ENCODE data around the gene IGLON5.

Gene IGLON5

DNA sequence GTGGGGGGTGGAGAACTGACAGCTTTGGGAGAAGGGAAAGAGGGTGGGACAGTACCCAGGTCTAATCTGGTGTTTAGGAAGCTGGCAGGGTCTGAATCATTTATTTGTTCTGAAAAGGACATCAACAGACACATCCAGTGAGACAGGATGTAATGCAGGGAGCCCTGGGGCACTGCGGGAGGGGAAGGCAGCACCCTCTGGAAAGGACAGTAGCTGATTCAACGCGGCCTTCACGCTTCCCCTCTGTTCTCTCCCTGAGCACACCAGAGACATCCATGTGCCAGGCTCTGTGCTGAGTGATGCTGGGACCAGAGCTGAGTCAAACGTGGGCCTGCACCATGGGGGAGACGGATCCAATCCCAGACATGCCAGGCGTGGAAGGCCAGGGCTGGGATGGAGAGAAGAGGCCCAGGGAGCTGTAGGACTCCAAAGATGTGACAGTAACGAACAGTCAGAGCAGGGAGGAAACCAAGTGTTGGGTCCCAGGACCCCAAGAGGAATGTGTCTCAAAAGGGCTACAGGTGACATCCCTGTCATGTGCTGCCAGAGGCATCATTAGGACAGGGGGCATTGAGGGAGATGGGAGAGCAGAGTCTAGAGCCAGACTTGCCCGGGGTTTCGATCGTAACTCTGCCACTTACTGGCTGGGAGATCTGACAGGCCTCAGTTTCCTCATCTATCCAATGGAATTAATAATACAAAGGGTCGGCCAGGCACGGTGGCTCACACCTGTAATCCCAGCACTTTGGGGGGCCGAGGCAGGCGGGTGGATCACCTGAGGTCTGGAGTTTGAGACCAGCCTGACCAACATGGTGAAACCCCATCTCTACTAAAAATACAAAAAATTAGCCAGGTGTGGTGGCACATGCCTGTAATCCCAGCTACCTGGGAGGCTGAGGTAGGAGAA, 53.0 kb downstream of the IGLON5 start:
- H3K27ac ChIP-seq (ENCODE audit: low read depth, low read length) = no peak overlapping the region
- H3K9ac ChIP-seq (ENCODE audit: low read length) = no peak overlapping the region
- no peak overlapping the region for H3K4me3 ChIP-seq (ENCODE audit: low read length)
- H3K27me3 ChIP-seq (ENCODE audit: control insufficient read depth, insufficient read depth, low read length) = no peaks in the 10 kb centered on the region
- peaks cover 13% of the 10 kb centered on the region for H3K4me1 ChIP-seq (ENCODE audit: control insufficient read depth, insufficient read depth, low read length)
- H3K36me3 ChIP-seq (ENCODE audit: control insufficient read depth, insufficient read depth, low read length) = no peaks in the 10 kb centered on the region

- Histone ChIP-seq H3K4me1 (ENCODE audit: control insufficient read depth, insufficient read depth, low read length) (peaks cover 13% of the 10 kb centered on the region), H3K27me3 (ENCODE audit: control insufficient read depth, insufficient read depth, low read length) (no peaks in the 10 kb centered on the region), H3K9ac (ENCODE audit: low read length) (peak overlapping the region; percentile 95), H3K27ac (ENCODE audit: low read depth, low read length) (peak overlapping the region; percentile 96), H3K36me3 (ENCODE audit: control insufficient read depth, insufficient read depth, low read length) (no peaks in the 10 kb centered on the region), H3K4me3 (ENCODE audit: low read length) (peak overlapping the region; percentile 98)
These were observed 53.9 kb downstream of the IGLON5 start for GRCh38 chr19:51365211-51365964.

GRCh38 chr19:51365965-51366388, 54.5 kb downstream of the IGLON5 start, which contains the start of gene ETFB:
Gene ETFB, minus strand, starts transcription at chr19:51366388. Its CDS starts 62 bp downstream, at chr19:51366326.
- no peaks in the 10 kb centered on the region for H3K27me3 ChIP-seq (ENCODE audit: control insufficient read depth, insufficient read depth, low read length)
- peak within 1 kb of the TSS; percentile 99 for H3K27ac ChIP-seq (ENCODE audit: low read depth, low read length)
- H3K9ac ChIP-seq (ENCODE audit: low read length) = peak within 1 kb of the TSS; percentile 96
- peak within 1 kb of the TSS; percentile 98 for H3K4me3 ChIP-seq (ENCODE audit: low read length)
- H3K36me3 ChIP-seq (ENCODE audit: control insufficient read depth, insufficient read depth, low read length) = no peaks in the 10 kb centered on the region
- peaks cover 13% of the 10 kb centered on the region for H3K4me1 ChIP-seq (ENCODE audit: control insufficient read depth, insufficient read depth, low read length)

GRCh38 chr19:51366389-51367254, 55.2 kb downstream of the IGLON5 start:
- Histone ChIP-seq H3K27me3 (ENCODE audit: control insufficient read depth, insufficient read depth, low read length) (no peaks in the 10 kb centered on the region), H3K4me1 (ENCODE audit: control insufficient read depth, insufficient read depth, low read length) (peaks cover 13% of the 10 kb centered on the region), H3K27ac (ENCODE audit: low read depth, low read length) (peak overlapping the region; percentile 99), H3K4me3 (ENCODE audit: low read length) (peak overlapping the region; percentile 98), H3K9ac (ENCODE audit: low read length) (peak overlapping the region; percentile 96), H3K36me3 (ENCODE audit: control insufficient read depth, insufficient read depth, low read length) (no peaks in the 10 kb centered on the region)

GRCh38 chr19:51367255-51367564, 55.8 kb downstream of the IGLON5 start:
- Histone ChIP-seq H3K27ac (ENCODE audit: low read depth, low read length) (peak overlapping the region; percentile 99), H3K36me3 (ENCODE audit: control insufficient read depth, insufficient read depth, low read length) (no peaks in the 10 kb centered on the region), H3K4me3 (ENCODE audit: low read length) (peak overlapping the region; percentile 98), H3K27me3 (ENCODE audit: control insufficient read depth, insufficient read depth, low read length) (no peaks in the 10 kb centered on the region), H3K4me1 (ENCODE audit: control insufficient read depth, insufficient read depth, low read length) (peaks cover 13% of the 10 kb centered on the region), H3K9ac (ENCODE audit: low read length) (peak overlapping the region; percentile 96)

GRCh38 chr19:51367565-51368365, 56.3 kb downstream of the IGLON5 start:
- H3K27ac ChIP-seq (ENCODE audit: low read depth, low read length) = peak overlapping the region; percentile 99
- H3K9ac ChIP-seq (ENCODE audit: low read length) = peak overlapping the region; percentile 96
- H3K4me1 ChIP-seq (ENCODE audit: control insufficient read depth, insufficient read depth, low read length) = peaks cover 13% of the 10 kb centered on the region
- no peaks in the 10 kb centered on the region for H3K36me3 ChIP-seq (ENCODE audit: control insufficient read depth, insufficient read depth, low read length)
- no peaks in the 10 kb centered on the region for H3K27me3 ChIP-seq (ENCODE audit: control insufficient read depth, insufficient read depth, low read length)
- H3K4me3 ChIP-seq (ENCODE audit: low read length) = peak overlapping the region; percentile 98

DNA sequence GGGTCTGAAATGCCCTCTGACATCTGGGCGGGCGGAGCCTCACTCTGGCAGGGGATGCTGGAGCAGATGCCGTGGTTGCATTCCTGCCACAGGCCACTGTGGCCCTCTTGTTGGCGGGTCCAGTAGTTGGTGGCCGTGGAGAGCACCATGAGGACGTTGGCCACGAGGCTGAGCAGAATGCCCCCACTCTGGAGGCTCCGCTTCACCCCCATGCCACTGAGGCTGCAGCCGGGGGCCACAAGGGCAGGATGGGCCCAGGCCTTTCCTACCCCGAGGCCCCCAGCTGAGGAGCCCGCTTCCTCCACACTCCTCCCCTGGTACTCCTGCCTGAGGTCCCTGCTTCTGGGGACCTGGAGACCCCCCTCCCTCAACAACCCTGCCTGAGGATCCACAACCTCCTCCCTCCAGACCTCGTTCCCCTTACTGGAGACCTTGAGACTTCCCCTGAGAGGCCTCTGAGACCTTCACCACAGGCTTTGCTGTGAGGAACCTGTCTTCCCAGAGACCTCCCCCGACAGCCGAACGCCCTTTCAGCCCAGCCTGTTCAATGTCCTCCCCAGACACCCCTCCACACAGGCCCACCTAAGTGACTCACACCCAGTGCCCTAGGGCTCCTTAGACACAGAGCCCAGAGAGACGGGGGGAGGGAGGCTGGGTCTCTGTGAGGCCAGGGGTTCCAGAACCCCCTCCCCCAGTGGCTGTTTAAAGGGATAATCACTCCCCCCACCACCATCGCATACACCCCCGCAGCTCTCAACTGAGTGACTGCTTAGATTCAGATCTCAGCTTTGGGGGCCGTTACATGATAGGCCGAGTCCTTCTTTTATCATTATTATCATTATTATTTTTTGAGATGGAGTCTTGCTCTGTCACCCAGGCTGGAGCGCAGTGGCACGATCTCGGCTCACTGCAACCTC, 57.2 kb downstream of the IGLON5 start, which contains the start of gene CLDND2:
CLDND2 (minus strand) TSS at position 638 of the 917 bp plus-strand sequence; CDS start at position 212, 426 bp downstream.
- Histone ChIP-seq H3K4me1 (ENCODE audit: control insufficient read depth, insufficient read depth, low read length) (peaks cover 13% of the 10 kb centered on the region), H3K27ac (ENCODE audit: low read depth, low read length) (peak within 1 kb of the TSS; percentile 77), H3K36me3 (ENCODE audit: control insufficient read depth, insufficient read depth, low read length) (no peaks in the 10 kb centered on the region), H3K27me3 (ENCODE audit: control insufficient read depth, insufficient read depth, low read length) (no peaks in the 10 kb centered on the region), H3K4me3 (ENCODE audit: low read length) (peak within 1 kb of the TSS; percentile 88), H3K9ac (ENCODE audit: low read length) (peak within 1 kb of the TSS; percentile 68)

- no peaks in the 10 kb centered on the region for H3K36me3 ChIP-seq (ENCODE audit: control insufficient read depth, insufficient read depth, low read length)
- no peak overlapping the region for H3K27ac ChIP-seq (ENCODE audit: low read depth, low read length)
- no peaks in the 10 kb centered on the region for H3K27me3 ChIP-seq (ENCODE audit: control insufficient read depth, insufficient read depth, low read length)
- peaks cover 8% of the 10 kb centered on the region for H3K4me1 ChIP-seq (ENCODE audit: control insufficient read depth, insufficient read depth, low read length)
- no peak overlapping the region for H3K4me3 ChIP-seq (ENCODE audit: low read length)
- no peak overlapping the region for H3K9ac ChIP-seq (ENCODE audit: low read length)
These were observed 58.8 kb downstream of the IGLON5 start for GRCh38 chr19:51370230-51370629.

- H3K9ac ChIP-seq (ENCODE audit: low read length) = no peak overlapping the region
- no peak overlapping the region for H3K4me3 ChIP-seq (ENCODE audit: low read length)
- no peaks in the 10 kb centered on the region for H3K27me3 ChIP-seq (ENCODE audit: control insufficient read depth, insufficient read depth, low read length)
- H3K36me3 ChIP-seq (ENCODE audit: control insufficient read depth, insufficient read depth, low read length) = no peaks in the 10 kb centered on the region
- H3K27ac ChIP-seq (ENCODE audit: low read depth, low read length) = no peak overlapping the region
- peaks cover 3% of the 10 kb centered on the region for H3K4me1 ChIP-seq (ENCODE audit: control insufficient read depth, insufficient read depth, low read length)
These were observed 59.8 kb downstream of the IGLON5 start for GRCh38 chr19:51371186-51371690.

- Histone ChIP-seq H3K4me3 (ENCODE audit: low read length) (peak overlapping the region; percentile 2), H3K27me3 (ENCODE audit: control insufficient read depth, insufficient read depth, low read length) (no peaks in the 10 kb centered on the region), H3K27ac (ENCODE audit: low read depth, low read length) (no peak overlapping the region), H3K36me3 (ENCODE audit: control insufficient read depth, insufficient read depth, low read length) (no peaks in the 10 kb centered on the region), H3K4me1 (ENCODE audit: control insufficient read depth, insufficient read depth, low read length) (no peaks in the 10 kb centered on the region), H3K9ac (ENCODE audit: low read length) (no peak overlapping the region)
These were observed 60.7 kb downstream of the IGLON5 start for GRCh38 chr19:51372021-51372648.

Data from rectal smooth muscle tissue (tissue), 1 donor.